Posterior vena cava (tissue), 2 donors: Measurements from ENCODE around the gene NPAS3. TPM values are rescaled to one million over a fixed set of nuclear protein-coding genes. Genes with fewer than 3 reads are reported as not detected.

ENCODE experiments used
- DNase-seq: peaks from one replicate; pipeline ENCODE4 v3.0.0-alpha.2; 2020; ENCODE audit warnings: low spot score
- intact Hi-C, 2 donors: fragments of 100-400 bp; cut with DNase I; formaldehyde crosslinking; loops; one replicate each; pipeline versions ENCODE4 v1.14.1 to v1.14.2; 2022 to 2023
- total RNA-seq, 2 donors: library from RNA; stranded (reverse); fragmentation: NEBNext Ultra II Directional; extraction: Animal tissue kit (Norgen Biotek cat#: 25700); gene quantifications; one replicate each; pipeline ENCODE4 v1.2.1, GENCODE V29; 2021
- donor health status: DM: yes; HTN: yes; CAD: no.
- donor health status: DM: yes; HTN: yes; CAD: no.

NPAS3 gene
- total RNA-seq, 2 donors from 2014 or later: 1.3 to 2.6 TPM

DNA sequence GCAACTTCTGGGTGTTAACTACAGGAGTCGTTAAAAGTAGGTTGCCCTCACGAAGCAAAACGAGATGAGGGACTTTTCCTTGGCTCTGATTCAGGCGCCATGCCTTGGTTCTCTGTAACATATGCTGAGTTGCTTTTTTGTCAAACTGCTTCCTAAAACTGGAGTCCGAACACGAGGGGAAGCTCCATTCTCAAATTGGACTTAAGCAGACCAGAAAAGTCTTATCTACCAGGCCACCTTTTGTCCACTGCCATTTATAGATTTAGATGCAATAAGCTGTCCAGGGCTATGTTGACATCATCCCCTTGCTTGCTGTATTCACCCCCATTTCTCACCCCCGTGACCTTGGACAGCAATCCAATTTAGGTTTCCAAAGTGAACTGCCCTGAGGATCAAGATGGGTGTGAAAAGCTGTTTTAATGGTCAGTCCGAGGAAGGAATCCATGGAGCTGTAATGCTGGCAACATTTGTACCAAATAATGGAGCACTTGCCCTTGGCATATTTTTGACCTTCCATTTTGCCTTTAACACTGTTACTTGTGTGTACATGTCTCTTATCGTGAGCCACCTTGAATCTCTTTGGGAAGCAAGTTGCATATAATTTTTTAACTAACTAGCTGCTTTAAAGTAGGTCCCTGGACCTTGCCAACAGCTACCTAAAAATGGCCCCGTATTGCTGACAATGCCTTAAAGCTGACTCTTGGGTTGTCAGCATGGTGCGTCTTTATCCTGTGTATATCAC is 714.1 kb downstream of the NPAS3 start:
- DNase-seq: no peak
- intact Hi-C loops: no loop called here

DNA sequence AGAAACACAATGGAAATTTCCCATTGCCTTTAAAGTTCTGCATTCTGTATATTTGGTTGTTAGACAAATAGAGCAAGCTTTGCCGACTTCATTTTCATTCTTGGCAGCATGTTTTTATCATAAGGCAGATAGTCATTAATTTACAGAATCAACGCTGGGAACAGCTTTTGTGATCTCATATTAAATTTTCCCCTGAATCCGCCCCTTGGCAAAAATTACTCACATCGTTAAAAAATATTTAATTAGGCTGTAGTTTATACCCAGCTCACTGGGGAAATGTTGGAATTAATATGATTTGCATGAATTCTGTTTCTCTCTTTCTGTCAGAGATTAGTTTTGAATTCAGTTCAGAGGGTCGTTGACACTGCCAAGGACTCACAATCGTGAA is 714.6 kb downstream of the NPAS3 start:
- no peak for DNase-seq
- intact Hi-C loops: no loop called here

DNA sequence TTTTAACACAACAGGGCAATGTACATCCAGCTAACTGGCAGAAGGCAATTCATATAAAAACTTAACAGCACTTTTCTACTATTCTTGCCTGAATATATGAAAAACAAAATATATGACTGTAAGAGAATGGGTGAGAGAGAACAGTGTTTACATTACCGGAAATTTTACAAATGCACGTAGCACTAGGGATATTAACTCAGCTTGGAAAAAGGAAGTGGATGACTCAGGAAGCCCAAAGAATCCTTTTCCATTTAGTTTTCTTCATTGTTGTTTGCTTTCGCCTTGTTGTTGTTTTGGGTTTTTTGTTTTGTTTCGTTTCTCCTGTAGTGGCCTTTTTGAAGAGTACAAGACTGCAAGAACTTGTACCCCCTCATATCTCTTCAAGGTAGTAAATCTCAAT is 716.7 kb downstream of the NPAS3 start:
- intact Hi-C loops: no loop called here
- no peak for DNase-seq

GRCh38 chr14:33657476-33657875 is 718.8 kb downstream of the NPAS3 start:
- intact Hi-C loops: no loop called here
- no peak for DNase-seq

- DNase-seq: no peak
- intact Hi-C loops: no loop called here
Observed at GRCh38 chr14:33660248-33660647, 721.6 kb downstream of the NPAS3 start.

DNA sequence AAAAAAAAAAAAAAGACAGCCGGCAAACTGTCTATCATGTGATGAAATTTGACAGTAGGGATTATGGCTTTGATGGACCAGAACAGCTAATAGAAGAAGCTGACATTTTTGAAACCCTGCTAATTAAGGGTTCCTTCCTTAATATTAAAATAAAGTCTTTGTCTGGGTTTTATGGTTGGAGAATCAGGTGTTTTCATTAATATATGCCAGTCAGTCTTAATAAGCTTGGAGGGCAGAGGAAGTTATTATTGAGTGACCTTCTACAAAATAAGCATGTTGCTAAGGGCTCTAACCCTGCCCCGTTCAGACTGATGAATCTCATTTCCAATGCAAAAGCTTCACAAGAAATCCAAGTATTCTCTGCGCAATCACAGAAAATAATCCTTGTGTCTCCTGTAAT is 722.4 kb downstream of the NPAS3 start:
- no peak for DNase-seq
- intact Hi-C loops: no loop called here

DNA sequence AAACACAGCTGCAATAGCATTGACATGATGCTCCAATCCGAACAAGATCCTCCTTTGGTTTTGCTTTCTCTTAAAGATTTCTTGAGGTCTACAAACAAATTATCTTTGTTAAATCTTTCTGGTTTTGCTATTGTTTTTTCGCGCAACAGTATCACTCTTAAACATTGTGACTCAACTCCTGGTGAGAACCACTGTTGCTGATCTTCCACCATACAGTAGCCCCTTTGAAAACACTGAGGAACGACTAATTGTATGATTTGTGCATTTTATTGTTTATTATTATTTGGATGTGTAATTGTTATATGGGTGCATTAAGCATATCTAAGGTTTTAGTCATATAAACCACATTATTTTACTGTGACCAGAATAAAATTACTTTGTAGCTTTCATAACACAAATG is 729.4 kb downstream of the NPAS3 start:
- DNase-seq: no peak
- intact Hi-C loops: no loop called here

DNA sequence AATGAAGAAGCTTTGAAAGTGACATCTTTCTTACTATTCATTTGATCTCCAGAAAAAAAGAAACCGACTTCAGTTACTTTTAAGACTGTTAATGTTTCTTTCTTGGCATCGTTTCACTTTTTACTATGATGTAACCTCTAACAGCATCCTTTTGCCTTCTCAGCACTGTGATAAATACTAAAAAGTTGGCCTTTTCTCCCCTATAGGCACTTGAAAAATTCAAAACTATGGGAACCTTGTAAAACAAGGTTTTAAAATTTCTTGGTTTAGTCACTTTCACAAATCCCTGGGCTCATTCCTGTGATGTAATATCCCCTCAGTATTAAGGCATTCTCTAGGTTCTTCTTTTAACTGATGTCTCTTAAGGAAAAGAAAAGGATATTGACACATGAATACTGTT is 730.4 kb downstream of the NPAS3 start:
- intact Hi-C loops: no loop called here
- no peak for DNase-seq

DNA sequence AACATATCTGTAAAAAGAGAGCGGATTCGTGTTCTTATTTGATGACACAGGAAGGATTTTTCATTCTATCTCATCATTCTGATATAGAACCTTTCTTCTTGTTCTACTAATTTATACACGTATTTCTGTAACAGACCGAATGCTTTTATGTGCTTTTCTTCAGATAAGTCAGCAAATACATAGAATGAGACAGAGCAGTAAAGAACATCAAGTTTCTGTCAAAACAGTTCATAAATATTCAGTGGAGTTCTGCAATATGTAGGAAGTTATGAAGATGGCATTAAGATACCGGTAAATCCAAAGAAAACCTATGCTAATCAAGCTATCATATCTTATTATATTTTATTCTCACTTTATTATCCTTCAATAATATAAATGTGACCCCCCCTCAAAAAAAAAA is 731.6 kb downstream of the NPAS3 start:
- intact Hi-C loops: no loop called here

GRCh38 chr14:33671556-33671955 is 732.9 kb downstream of the NPAS3 start:
- intact Hi-C loops: no loop called here
- no peak for DNase-seq

More for the DNA sequence above, 731.6 kb downstream of the NPAS3 start:
- no peak for DNase-seq

GRCh38 chr14:33674927-33675326 is 736.2 kb downstream of the NPAS3 start:
- intact Hi-C loops: no loop called here
- DNase-seq: no peak

DNA sequence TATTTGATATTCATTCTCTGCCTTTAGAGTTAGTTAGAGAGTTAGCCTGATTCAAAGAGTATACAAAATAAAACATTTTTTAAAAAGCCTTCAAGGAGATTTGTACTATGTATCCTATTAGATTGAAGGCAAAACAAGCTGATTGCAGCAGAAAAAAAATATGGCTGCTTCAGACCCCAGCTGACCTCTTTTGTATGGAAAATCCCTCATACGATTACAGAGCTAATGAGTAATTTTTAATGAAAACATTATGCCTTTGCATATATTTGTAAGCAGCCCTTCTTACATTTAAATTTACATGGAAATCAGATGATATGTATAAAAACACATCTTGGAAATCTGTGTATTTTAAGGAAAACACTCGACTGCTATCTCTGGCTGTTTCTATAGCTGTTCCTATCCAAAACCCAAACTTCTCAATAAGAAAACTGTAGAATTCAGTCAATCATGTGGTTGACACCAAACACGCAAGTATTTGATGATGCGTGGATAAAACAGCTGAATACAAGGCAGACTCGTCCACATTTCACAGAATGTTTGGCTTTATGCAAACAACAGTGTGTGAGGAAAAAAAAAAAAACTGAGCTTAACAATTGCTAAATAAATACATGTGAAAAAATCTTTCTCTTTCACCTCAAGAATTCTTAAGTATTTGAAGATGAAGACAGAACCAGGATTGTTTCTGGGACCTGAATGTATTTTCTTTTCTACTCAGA is 736.9 kb downstream of the NPAS3 start:
- intact Hi-C loops: no loop called here

DNA sequence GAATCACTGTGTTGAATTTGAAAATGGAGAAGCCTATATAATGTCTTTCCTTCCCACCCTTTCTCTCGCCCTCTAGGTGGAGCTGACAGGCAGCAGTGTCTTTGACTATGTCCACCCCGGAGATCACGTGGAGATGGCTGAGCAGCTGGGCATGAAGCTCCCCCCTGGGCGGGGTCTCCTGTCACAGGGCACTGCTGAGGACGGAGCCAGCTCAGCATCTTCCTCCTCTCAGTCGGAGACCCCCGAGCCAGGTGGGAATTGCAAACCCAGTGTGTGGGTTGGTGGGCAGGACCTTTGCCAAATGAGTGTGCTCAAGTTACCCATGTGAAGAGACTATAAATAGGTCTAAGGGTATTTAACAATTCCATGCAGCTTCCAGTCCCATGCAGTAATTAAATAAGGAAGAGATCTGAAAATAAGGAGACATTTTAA is 737.5 kb downstream of the NPAS3 start:
- intact Hi-C loops: no loop called here
- peak; percentile 63 for DNase-seq

More for the DNA sequence above, 736.9 kb downstream of the NPAS3 start:
- DNase-seq: no peak

DNA sequence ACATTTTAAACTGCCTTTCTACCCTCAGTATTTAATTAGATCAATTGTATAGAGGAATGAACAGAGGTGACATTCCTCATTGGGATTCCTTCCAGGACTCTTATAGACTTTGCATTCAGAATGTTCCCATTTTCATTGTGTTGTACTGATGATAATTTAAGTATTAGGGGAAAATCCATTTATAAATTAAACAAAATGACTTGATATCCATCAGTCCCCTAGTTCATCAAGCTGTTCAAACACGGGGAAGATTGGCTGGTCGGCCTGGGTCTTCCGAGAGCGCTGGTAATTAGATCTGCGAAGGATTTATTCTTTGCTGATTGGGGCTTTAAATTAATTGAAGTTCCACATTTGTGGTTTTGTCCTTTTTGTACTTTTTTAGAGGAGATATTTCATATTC is 738.2 kb downstream of the NPAS3 start:
- DNase-seq: no peak
- intact Hi-C loops: no loop called here

DNA sequence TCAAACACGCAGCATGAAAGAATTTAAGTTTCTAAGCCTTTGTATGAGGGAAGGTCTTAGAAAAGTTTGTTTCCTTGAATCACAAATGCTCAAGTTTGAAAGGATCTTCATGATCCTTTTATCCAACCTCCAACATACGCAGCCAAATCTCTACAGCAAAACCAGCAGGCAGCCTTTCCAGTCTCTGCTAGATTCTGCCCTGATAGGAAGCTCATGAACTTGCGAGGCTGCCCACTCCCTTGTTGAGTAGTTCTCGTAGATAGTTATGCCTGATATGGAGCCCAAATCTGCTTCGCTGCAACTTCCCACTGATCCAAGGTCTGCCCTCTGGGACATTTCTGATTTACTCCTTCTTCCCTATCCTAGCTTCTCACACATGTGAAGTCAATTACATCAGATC is 739.3 kb downstream of the NPAS3 start:
- no peak for DNase-seq

DNA sequence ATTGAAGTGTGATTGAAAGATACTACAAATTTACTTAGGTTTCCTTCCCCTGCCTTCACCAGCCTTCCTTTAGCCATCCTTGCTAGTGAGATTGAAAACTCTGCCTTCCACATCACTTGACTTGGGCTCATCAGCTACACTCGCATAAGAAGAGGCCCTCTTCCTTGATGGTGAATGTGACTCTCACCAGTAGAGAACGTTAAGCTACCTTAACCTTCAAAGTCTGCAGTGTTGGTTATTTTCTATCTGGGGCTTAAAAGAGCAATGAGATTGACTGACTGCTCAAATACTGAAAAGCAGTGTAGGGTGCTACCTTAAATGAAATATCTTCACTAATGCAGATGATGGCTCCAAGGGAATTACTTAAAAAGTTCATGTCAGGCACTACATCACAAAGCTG is 740.3 kb downstream of the NPAS3 start:
- intact Hi-C loops: no loop called here
- no peak for DNase-seq

More for the DNA sequence above, 739.3 kb downstream of the NPAS3 start:
- intact Hi-C loops: no loop called here

DNA sequence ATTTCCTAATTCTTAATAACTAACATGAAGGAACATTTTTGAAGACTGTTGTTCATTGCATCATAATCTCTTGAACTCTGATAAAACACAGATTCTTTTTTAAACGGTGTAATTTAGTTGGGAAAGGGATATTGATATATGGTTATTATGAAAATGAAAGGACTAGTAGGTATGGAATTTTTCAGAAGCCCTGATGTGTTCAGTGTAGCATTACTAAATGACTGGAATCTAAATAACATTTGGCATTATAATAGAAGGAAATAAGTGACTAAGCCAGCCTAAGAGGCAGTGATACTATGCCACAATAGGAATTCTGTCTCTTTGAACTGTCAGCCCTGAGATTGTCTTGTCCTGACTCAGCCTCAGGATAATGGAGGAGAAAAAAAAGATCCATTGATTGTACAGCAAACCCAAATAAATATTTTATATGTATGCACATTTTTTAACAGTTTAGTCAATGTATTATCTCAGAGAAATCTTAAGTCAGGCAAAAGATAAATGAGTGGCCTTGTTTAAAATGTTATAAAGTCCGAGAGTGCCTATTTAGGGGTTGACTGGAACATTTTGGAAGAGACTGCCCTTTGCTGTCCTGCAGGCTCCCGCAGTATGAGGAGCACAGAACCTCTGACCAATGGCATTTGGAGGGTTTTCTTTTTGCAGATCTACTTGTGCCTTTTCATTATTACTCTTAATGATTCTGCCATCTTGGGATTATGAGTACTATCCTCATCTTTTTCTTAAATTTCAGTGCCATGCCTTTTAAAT is 741.0 kb downstream of the NPAS3 start:
- DNase-seq: no peak
- intact Hi-C loops: no loop called here

- DNase-seq: no peak
- intact Hi-C loops: no loop called here
Observed at GRCh38 chr14:33680873-33681272, 742.2 kb downstream of the NPAS3 start.

DNA sequence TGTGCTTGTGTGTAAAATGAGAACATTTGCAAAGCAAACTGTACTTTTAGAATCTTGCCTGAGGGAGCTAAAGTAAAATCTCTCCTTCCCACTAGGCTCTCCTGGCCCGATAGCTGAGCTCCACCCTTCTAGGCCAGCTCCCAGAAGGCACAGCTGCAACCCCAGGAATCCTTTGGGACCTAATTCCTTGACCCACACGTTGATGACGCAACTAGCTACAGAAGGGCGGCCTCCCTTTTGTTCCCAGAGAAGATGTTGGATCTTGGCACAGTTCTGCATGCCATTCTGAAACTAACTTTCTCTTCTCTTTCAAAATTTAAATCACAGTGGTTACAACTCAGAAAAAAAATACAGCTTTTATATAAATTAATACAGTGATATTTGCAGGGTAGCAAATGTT is 744.1 kb downstream of the NPAS3 start:
- intact Hi-C loops: no loop called here
- DNase-seq: no peak

- intact Hi-C loops: no loop called here
- no peak for DNase-seq
Observed at GRCh38 chr14:33685026-33685425, 746.3 kb downstream of the NPAS3 start.
